Activated CD8-positive, alpha-beta memory T cell treated with anti-CD3 and anti-CD28 coated beads, Interleukin-2, amount 10 ng/mL, durations not matched to agents 7 days and 5 days (primary cell): ENCODE results near the gene KDF1. TPM values are rescaled to one million over a fixed set of nuclear protein-coding genes. Genes with fewer than 3 reads are reported as not detected.

ENCODE experiments used
- ATAC-seq: fragments of 150-1000 bp; cut with Tn5 transposase; one replicate; pipeline ENCODE4 v1.10.0; 2021; ENCODE audit warnings: moderate library complexity
- CTCF ChIA-PET: fragments of 350-600 bp; sonication (Branson Sonifier 250); formaldehyde crosslinking; loops from one replicate; lab custom pipeline; 2021; ENCODE audit warnings: antibody characterized with exemption; lab: Charles Lee
- DNase-seq: peaks from one replicate; pipeline ENCODE4 v3.0.0-alpha.2; 2020
- H3K27ac Mint-ChIP-seq: one replicate; pipeline ENCODE4 v1.8.0; 2021; ENCODE audit warnings: mild to moderate bottlenecking, mixed read lengths
- H3K27me3 Mint-ChIP-seq: one replicate; pipeline ENCODE4 v1.8.0; 2021; ENCODE audit warnings: mixed read lengths
- H3K36me3 Mint-ChIP-seq: one replicate; pipeline ENCODE4 v1.8.0; 2021; ENCODE audit warnings: mild to moderate bottlenecking, mixed read lengths
- H3K4me1 Mint-ChIP-seq: one replicate; pipeline ENCODE4 v1.8.0; 2021; ENCODE audit warnings: mixed read lengths
- H3K4me3 Mint-ChIP-seq: one replicate; pipeline ENCODE4 v1.8.0; 2021; ENCODE audit warnings: mild to moderate bottlenecking, moderate library complexity, mixed read lengths
- H3K9me3 Mint-ChIP-seq: one replicate; pipeline ENCODE4 v1.8.0; 2022; ENCODE audit warnings: low read depth, mixed read lengths
- total RNA-seq, 2 experiments: library from RNA; stranded (reverse); gene quantifications; one replicate each; pipeline ENCODE4 v1.2.3, GENCODE V29; 2021

The KDF1 gene
- total RNA-seq, 2 experiments from 2014 or later: not detected

DNA sequence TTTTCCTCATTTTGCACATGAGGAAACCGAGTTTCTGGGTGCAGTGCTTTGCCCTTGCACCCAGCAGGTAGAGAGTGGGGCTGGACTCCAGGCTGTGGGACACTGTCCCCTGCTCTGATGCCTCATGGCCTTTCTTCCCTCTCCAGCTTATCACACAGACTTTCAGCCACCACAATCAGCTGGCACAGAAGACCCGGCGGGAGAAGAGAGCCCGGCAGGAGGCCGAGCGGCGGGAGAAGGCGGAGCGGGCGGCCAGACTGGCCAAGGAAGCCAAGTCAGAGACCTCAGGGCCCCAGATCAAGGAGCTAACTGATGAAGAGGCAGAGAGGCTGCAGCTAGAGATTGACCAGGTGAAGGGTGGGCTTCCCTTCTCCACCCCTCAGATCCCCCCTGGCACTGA is 19.0 kb downstream of the KDF1 start:
- DNase-seq: no peak
- Mint-ChIP-seq H3K36me3 (peaks cover 29% of the 10 kb centered on the region), H3K4me1 (peaks cover 3% of the 10 kb centered on the region), H3K27ac (no peak overlapping the region), H3K4me3 (no peak overlapping the region), H3K27me3 (no peaks in the 10 kb centered on the region), H3K9me3 (no peaks in the 10 kb centered on the region)
- no peak for ATAC-seq
- CTCF ChIA-PET: no interaction called here

DNA sequence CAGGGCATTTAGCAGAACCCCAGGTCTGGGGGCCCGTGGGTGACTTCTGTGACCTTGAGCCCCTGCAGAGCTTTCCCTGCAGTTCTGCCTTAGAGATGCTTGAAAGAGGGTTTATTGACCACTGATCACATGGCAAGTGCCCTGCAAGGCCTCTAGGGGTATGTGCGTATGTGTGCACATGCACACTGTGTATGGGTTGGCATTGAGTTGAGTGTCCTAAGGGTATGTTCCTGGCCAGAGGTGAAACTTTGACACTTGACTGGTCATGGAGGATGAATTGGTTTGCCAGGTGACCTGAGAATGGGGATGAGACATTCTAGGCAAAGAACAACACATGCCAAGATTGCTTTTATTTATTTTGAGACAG is 21.6 kb downstream of the KDF1 start:
- H3K27ac Mint-ChIP-seq: no peak overlapping the region
- no peak overlapping the region for H3K4me3 Mint-ChIP-seq
- CTCF ChIA-PET: no interaction called here
- H3K9me3 Mint-ChIP-seq: no peaks in the 10 kb centered on the region
- DNase-seq (no peak), ATAC-seq (no peak)
- H3K4me1 Mint-ChIP-seq: peaks cover 3% of the 10 kb centered on the region
- peaks cover 24% of the 10 kb centered on the region for H3K36me3 Mint-ChIP-seq
- H3K27me3 Mint-ChIP-seq: no peaks in the 10 kb centered on the region

- DNase-seq: no peak
- no peaks in the 10 kb centered on the region for H3K9me3 Mint-ChIP-seq
- no peak overlapping the region for H3K27ac Mint-ChIP-seq
- H3K4me1 Mint-ChIP-seq: peaks cover 3% of the 10 kb centered on the region
- no peak overlapping the region for H3K4me3 Mint-ChIP-seq
- CTCF ChIA-PET: no interaction called here
- peaks cover 26% of the 10 kb centered on the region for H3K36me3 Mint-ChIP-seq
- no peaks in the 10 kb centered on the region for H3K27me3 Mint-ChIP-seq
- ATAC-seq: no peak
Observed at GRCh38 chr1:26938004-26938658, 22.1 kb downstream of the KDF1 start.

DNA sequence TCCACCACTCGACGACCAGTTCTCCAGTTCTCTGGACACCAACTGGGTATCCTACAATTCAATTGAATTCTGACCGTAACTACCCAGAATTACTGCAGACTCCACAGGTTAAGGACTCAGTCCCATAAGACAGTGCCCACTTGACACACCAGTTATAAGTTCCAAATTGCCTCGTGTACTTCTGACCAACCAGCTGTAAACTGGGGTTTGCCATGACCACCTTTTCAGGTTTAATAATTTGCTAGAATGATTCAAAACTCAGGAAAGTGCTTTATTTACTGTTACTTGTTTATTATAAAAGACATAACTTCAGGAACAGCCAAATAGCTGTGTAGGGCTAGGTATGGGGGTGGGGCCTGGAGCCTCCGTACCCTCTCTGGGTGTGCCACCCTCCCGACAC is 23.4 kb downstream of the KDF1 start:
- no peak overlapping the region for H3K4me3 Mint-ChIP-seq
- H3K27ac Mint-ChIP-seq: no peak overlapping the region
- CTCF ChIA-PET: no interaction called here
- H3K4me1 Mint-ChIP-seq: peaks cover 3% of the 10 kb centered on the region
- H3K9me3 Mint-ChIP-seq: no peaks in the 10 kb centered on the region
- H3K36me3 Mint-ChIP-seq: peaks cover 26% of the 10 kb centered on the region
- no peak for DNase-seq
- ATAC-seq: no peak
- H3K27me3 Mint-ChIP-seq: no peaks in the 10 kb centered on the region

DNA sequence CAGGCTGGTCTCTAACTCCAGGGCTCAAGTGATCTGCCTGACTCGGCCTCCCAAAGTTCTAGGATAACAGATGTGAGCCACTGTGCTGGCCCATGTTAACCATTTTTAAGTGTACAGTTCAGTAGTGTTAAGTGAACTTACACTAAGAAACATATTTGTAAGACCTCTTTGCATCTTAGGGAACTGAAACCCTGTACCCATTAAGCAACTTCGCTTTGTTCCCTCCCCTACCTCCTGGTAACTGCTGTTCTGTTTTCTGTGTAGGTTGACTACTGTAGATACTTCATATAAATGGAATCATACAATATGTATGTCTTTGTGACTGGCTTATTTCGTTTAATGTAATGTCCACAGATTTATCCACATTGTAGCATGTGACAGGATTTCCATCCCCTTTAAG is 27.7 kb downstream of the KDF1 start:
- no peaks in the 10 kb centered on the region for H3K4me1 Mint-ChIP-seq
- DNase-seq (no peak), ATAC-seq (no peak)
- H3K4me3 Mint-ChIP-seq: no peak overlapping the region
- H3K27ac Mint-ChIP-seq: no peak overlapping the region
- no peaks in the 10 kb centered on the region for H3K27me3 Mint-ChIP-seq
- H3K36me3 Mint-ChIP-seq: peaks cover 37% of the 10 kb centered on the region
- H3K9me3 Mint-ChIP-seq: no peaks in the 10 kb centered on the region
- CTCF ChIA-PET: no interaction called here

GRCh38 chr1:26923711-26924110 is 36.6 kb downstream of the KDF1 start:
- DNase-seq (no peak), ATAC-seq (no peak)
- no peaks in the 10 kb centered on the region for H3K9me3 Mint-ChIP-seq
- H3K4me3 Mint-ChIP-seq: peak overlapping the region; percentile 91
- peaks cover 43% of the 10 kb centered on the region for H3K4me1 Mint-ChIP-seq
- CTCF ChIA-PET: interaction anchor here (0.7 to 1.3 kb wide), 3 partner anchors 11 to 136 kb away, joined by 3 to 4 read pairs (median 3); partner anchors contain the start of gene PIGV
- peaks cover 33% of the 10 kb centered on the region for H3K36me3 Mint-ChIP-seq
- H3K27ac Mint-ChIP-seq: no peak overlapping the region
- H3K27me3 Mint-ChIP-seq: no peaks in the 10 kb centered on the region

GRCh38 chr1:26922901-26923300 is 37.4 kb downstream of the KDF1 start:
- H3K4me1 Mint-ChIP-seq: peaks cover 43% of the 10 kb centered on the region
- peak overlapping the region; percentile 95 for H3K27ac Mint-ChIP-seq
- ATAC-seq (no peak), DNase-seq (no peak)
- peak overlapping the region; percentile 91 for H3K4me3 Mint-ChIP-seq
- no peaks in the 10 kb centered on the region for H3K27me3 Mint-ChIP-seq
- H3K9me3 Mint-ChIP-seq: no peaks in the 10 kb centered on the region
- H3K36me3 Mint-ChIP-seq: peaks cover 25% of the 10 kb centered on the region
- CTCF ChIA-PET: interaction anchor here (1.4 kb wide), 1 partner anchor 19 kb away, joined by 3 read pairs; no protein-coding TSS in a partner anchor

GRCh38 chr1:26922431-26922729 is 37.9 kb downstream of the KDF1 start:
- no peaks in the 10 kb centered on the region for H3K27me3 Mint-ChIP-seq
- peaks cover 43% of the 10 kb centered on the region for H3K4me1 Mint-ChIP-seq
- peak overlapping the region; percentile 91 for H3K4me3 Mint-ChIP-seq
- ATAC-seq: no peak
- CTCF ChIA-PET: interaction anchor here (1.3 to 1.4 kb wide), 2 partner anchors 12 to 19 kb away, joined by 3 read pairs; no protein-coding TSS in a partner anchor
- H3K27ac Mint-ChIP-seq: peak overlapping the region; percentile 95
- DNase-seq: no peak
- H3K36me3 Mint-ChIP-seq: peaks cover 24% of the 10 kb centered on the region
- H3K9me3 Mint-ChIP-seq: no peaks in the 10 kb centered on the region

DNA sequence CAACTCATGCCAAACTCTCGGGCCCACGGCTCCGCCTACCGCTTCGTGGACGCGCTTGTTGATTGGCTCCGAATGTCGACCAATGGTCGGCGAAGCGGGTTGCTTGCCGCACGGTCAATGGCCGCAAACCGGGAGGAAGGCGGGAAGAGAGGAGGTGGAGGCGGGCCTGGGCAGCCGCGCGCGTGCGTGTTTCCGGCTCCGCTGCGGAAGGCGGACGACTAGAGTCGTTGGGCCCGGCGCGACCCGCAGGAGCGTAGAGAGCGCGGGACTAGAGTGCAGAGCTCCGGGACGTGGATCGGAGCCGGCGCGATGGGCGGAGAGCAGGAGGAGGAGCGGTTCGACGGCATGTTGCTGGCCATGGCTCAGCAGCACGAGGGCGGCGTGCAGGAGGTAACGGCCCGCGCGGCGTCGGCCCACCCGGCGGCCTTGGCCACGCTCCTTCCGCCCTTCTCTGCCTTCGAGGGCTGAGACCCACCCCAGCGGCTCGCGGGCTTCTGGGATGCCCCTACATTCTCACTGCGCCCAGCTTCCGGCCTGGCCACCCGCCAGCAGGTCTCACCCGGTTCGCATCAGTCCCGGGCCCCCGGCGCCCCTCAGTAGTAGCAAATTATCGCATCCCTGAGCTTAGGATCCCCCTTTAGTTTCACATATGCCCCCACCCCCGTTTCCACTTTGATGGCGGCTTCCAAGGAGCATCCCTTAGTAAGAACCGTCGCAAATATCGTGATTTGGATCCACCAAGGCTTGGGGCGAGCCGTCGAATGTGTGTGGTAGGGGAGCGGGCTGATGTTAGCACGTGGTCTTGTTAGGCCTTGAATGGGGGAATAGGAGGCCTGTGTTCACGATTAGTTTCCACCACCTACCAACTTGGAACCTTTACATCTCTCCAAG is 38.5 kb downstream of the KDF1 start, which contains the start of gene NUDC:
TSS of gene NUDC (plus strand) at position 204 of the 891 bp plus-strand sequence. CDS start at position 310, 106 bp downstream.
- H3K9me3 Mint-ChIP-seq: no peaks in the 10 kb centered on the region
- peak within 1 kb of the TSS; percentile 91 for H3K4me3 Mint-ChIP-seq
- DNase-seq (peak; percentile 99), ATAC-seq (peak; percentile 96)
- no peaks in the 10 kb centered on the region for H3K27me3 Mint-ChIP-seq
- peak within 1 kb of the TSS; percentile 95 for H3K27ac Mint-ChIP-seq
- H3K4me1 Mint-ChIP-seq: peaks cover 40% of the 10 kb centered on the region
- CTCF ChIA-PET: interaction anchor here (1.2 to 1.8 kb wide), 6 partner anchors 11 to 57 kb away, joined by 3 to 12 read pairs (median 5); partner anchors contain the start of genes GPATCH3 and GPN2
- H3K36me3 Mint-ChIP-seq: peaks cover 21% of the 10 kb centered on the region

- H3K36me3 Mint-ChIP-seq: peaks cover 17% of the 10 kb centered on the region
- H3K4me1 Mint-ChIP-seq: peaks cover 37% of the 10 kb centered on the region
- no peaks in the 10 kb centered on the region for H3K27me3 Mint-ChIP-seq
- DNase-seq (no peak), ATAC-seq (peak; percentile 53)
- CTCF ChIA-PET: interaction anchor here (1.1 to 1.8 kb wide), 6 partner anchors 10 to 125 kb away, joined by 3 to 12 read pairs (median 5); partner anchors contain the start of genes GPATCH3 and GPN2
- peak overlapping the region; percentile 91 for H3K4me3 Mint-ChIP-seq
- peak overlapping the region; percentile 95 for H3K27ac Mint-ChIP-seq
- no peaks in the 10 kb centered on the region for H3K9me3 Mint-ChIP-seq
Observed at GRCh38 chr1:26921126-26921539, 39.1 kb downstream of the KDF1 start.

GRCh38 chr1:26915204-26915842 is 44.9 kb downstream of the KDF1 start:
- ATAC-seq: no peak
- Mint-ChIP-seq H3K9me3 (no peaks in the 10 kb centered on the region), H3K27ac (no peak overlapping the region), H3K4me1 (peaks cover 3% of the 10 kb centered on the region), H3K36me3 (no peaks in the 10 kb centered on the region), H3K4me3 (no peak overlapping the region), H3K27me3 (no peaks in the 10 kb centered on the region)
- DNase-seq: no peak
- CTCF ChIA-PET: interaction anchor here (1.4 kb wide), 1 partner anchor 16 kb away, joined by 3 read pairs; no protein-coding TSS in a partner anchor

GRCh38 chr1:26913754-26914619 is 46.3 kb downstream of the KDF1 start, which contains the start of gene NR0B2:
NR0B2 (minus strand) TSS chr1:26913975; CDS start chr1:26913940, 35 bp downstream.
- no peak within 1 kb of the TSS for H3K27ac Mint-ChIP-seq
- ATAC-seq (no peak), DNase-seq (no peak)
- H3K36me3 Mint-ChIP-seq: no peaks in the 10 kb centered on the region
- CTCF ChIA-PET: interaction anchor here (0.9 to 1.4 kb wide), 2 partner anchors 15 to 89 kb away, joined by 3 read pairs; no protein-coding TSS in a partner anchor
- no peaks in the 10 kb centered on the region for H3K9me3 Mint-ChIP-seq
- no peaks in the 10 kb centered on the region for H3K27me3 Mint-ChIP-seq
- no peak within 1 kb of the TSS for H3K4me3 Mint-ChIP-seq
- H3K4me1 Mint-ChIP-seq: no peaks in the 10 kb centered on the region
